Esophagus squamous epithelium (tissue), 4 donors: Measurements from ENCODE around the gene FKBP4.

Experiments
- CTCF ChIP-seq, 6 experiments: fragments of 450-650 bp in 4 of 6; fragments of 200-600 bp in 2 of 6; sonication (generic) in 2 of 6; IDR thresholded peaks; one replicate each; pipeline ENCODE4 v1.5.1; 2016 to 2019; ENCODE audit warnings: antibody characterized with exemption in 6 of 6, mild to moderate bottlenecking in 4 of 6, moderate library complexity in 4 of 6
- POLR2A ChIP-seq, 4 donors: fragments of 450-650 bp; IDR thresholded peaks; one replicate each; pipeline ENCODE4 v1.6.1; 2017; ENCODE audit warnings: antibody characterized with exemption in 4 of 4, mild to moderate bottlenecking in 4 of 4, moderate library complexity in 3 of 4

- TF ChIP-seq POLR2A (IDR thresholded peaks at IDR 0.05) (no peak), CTCF (IDR thresholded peaks at IDR 0.05) (no peak)
These were observed 10.4 kb downstream of the FKBP4 start for GRCh38 chr12:2805143-2805520.
